PFSK-1 (cell line): ENCODE data around the gene PRKN.

Experiments used
- POLR2AphosphoS5 ChIP-seq: IDR thresholded peaks from 2 replicates; pipeline ENCODE4 v1.6.1; 2012; ENCODE audit warnings: low read depth, mild to moderate bottlenecking, control low read depth, low read length, moderate library complexity
- SIN3A ChIP-seq: IDR thresholded peaks from 2 replicates; pipeline ENCODE4 v1.6.1; 2012; ENCODE audit warnings: mild to moderate bottlenecking, low read length, moderate library complexity, borderline replicate concordance; ENCODE audit not compliant: insufficient read depth

DNA sequence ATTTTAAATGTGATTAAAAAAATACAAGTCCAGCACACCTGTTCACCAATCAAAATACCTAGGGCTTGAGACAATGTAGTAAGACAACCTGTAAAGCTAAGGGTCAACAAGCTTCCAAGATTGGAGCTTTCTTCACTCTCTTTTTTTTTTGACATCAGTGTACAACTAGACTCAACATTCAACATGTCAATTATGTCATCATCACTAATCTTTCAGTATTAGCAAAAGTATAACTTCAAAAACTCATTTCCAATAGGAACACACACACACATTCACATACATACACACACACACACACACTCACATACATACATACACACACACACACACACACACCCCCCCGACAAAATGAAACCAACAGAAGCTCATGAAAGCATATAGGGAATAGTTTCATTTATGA is 26.0 kb downstream of the PRKN start:
- TF ChIP-seq SIN3A (no peak), POLR2AphosphoS5 (no peak)
